ENCODE measurements around the gene DCAF6.

Gene DCAF6

DNA sequence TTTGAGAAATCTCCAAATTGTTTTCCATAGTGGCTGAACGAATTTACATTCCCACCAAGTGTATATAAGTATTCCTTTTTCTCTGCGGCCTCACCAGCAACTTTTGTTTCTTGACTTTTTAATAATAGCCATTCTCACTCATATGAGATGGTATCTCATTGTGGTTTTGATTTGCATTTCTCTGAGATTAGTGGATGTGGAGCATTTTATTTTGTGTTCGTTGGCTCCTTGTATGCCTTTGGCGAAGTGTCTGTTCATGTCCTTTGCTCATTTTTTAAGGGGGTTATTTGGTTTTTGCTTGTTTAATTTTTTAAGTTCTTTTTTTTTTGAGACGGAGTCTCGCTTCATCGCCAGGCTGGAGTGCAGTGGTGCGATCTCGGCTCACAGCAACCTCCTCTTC lies 45.5 kb downstream of the DCAF6 start:
- DNase-seq (ENCODE audit: low read depth in 1 of 2, low spot score in 1 of 2): no peak
- TF ChIP-seq, protein P1, sequence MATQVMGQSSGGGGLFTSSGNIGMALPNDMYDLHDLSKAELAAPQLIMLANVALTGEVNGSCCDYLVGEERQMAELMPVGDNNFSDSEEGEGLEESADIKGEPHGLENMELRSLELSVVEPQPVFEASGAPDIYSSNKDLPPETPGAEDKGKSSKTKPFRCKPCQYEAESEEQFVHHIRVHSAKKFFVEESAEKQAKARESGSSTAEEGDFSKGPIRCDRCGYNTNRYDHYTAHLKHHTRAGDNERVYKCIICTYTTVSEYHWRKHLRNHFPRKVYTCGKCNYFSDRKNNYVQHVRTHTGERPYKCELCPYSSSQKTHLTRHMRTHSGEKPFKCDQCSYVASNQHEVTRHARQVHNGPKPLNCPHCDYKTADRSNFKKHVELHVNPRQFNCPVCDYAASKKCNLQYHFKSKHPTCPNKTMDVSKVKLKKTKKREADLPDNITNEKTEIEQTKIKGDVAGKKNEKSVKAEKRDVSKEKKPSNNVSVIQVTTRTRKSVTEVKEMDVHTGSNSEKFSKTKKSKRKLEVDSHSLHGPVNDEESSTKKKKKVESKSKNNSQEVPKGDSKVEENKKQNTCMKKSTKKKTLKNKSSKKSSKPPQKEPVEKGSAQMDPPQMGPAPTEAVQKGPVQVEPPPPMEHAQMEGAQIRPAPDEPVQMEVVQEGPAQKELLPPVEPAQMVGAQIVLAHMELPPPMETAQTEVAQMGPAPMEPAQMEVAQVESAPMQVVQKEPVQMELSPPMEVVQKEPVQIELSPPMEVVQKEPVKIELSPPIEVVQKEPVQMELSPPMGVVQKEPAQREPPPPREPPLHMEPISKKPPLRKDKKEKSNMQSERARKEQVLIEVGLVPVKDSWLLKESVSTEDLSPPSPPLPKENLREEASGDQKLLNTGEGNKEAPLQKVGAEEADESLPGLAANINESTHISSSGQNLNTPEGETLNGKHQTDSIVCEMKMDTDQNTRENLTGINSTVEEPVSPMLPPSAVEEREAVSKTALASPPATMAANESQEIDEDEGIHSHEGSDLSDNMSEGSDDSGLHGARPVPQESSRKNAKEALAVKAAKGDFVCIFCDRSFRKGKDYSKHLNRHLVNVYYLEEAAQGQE (IDR thresholded peaks at IDR 0.05; ENCODE audit: insufficient replicate concordance, low read depth): no peak
- TF ChIP-seq GABPA (IDR thresholded peaks at IDR 0.05; ENCODE audit: low read depth) (no peak), POLR2AphosphoS5 (IDR thresholded peaks at IDR 0.05; ENCODE audit: low read depth) (no peak), SPI1 (IDR thresholded peaks at IDR 0.05; ENCODE audit: borderline replicate concordance, low read depth) (no peak)
- TF ChIP-seq, protein P2, sequence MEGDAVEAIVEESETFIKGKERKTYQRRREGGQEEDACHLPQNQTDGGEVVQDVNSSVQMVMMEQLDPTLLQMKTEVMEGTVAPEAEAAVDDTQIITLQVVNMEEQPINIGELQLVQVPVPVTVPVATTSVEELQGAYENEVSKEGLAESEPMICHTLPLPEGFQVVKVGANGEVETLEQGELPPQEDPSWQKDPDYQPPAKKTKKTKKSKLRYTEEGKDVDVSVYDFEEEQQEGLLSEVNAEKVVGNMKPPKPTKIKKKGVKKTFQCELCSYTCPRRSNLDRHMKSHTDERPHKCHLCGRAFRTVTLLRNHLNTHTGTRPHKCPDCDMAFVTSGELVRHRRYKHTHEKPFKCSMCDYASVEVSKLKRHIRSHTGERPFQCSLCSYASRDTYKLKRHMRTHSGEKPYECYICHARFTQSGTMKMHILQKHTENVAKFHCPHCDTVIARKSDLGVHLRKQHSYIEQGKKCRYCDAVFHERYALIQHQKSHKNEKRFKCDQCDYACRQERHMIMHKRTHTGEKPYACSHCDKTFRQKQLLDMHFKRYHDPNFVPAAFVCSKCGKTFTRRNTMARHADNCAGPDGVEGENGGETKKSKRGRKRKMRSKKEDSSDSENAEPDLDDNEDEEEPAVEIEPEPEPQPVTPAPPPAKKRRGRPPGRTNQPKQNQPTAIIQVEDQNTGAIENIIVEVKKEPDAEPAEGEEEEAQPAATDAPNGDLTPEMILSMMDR (IDR thresholded peaks at IDR 0.05; ENCODE audit: insufficient read depth, low read length): no peak
- Histone ChIP-seq H3K27me3 (ENCODE audit: insufficient read depth, poor library complexity, severe bottlenecking) (no peaks in the 10 kb centered on the region), H3K4me3 (replicated peaks; ENCODE audit: insufficient read depth, low read length) (no peak overlapping the region), H3K27ac (replicated peaks) (no peak overlapping the region)

DNA sequence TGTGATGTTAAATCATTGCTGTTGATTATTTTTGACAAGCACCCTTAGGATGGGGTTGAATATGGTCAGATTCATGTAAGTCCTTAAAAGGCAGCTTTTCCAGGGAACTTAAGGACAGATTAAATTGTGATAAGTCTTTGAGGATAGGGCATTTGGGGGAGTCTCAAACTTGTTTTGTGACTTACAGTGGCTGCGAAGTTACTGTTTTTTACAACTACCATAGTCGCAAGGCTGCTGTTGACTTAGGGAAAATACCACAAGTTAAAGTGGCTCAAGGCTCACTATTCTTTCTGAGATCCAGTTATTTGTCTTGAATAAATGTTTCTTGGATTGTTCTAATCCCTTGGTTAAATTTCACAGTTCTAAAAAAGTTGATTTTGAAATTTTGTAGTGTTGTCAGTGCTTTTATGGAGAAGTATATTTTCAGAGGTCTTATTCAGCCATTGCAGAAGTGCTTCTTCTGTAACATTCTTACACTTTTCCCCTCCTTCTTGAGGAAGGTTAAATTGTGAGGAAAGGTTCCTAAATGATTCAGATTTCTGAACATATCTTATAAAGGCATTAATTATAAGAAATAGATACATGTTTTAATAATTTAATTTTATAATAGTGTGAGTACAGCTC lies 47.4 kb downstream of the DCAF6 start:
- Histone ChIP-seq H3K27ac (replicated peaks) (no peak overlapping the region), H3K4me3 (replicated peaks; ENCODE audit: insufficient read depth, low read length) (no peak overlapping the region), H3K27me3 (ENCODE audit: insufficient read depth, poor library complexity, severe bottlenecking) (no peaks in the 10 kb centered on the region)
- TF ChIP-seq, protein P2 (IDR thresholded peaks at IDR 0.05; ENCODE audit: insufficient read depth, low read length): no peak
- no peak for TF ChIP-seq SPI1 (IDR thresholded peaks at IDR 0.05; ENCODE audit: borderline replicate concordance, low read depth)
- TF ChIP-seq, protein P1 (IDR thresholded peaks at IDR 0.05; ENCODE audit: insufficient replicate concordance, low read depth): no peak
- TF ChIP-seq POLR2AphosphoS5 (IDR thresholded peaks at IDR 0.05; ENCODE audit: low read depth): no peak
- TF ChIP-seq GABPA (IDR thresholded peaks at IDR 0.05; ENCODE audit: low read depth): no peak
- no peak for DNase-seq (ENCODE audit: low read depth in 1 of 2, low spot score in 1 of 2)

DNA sequence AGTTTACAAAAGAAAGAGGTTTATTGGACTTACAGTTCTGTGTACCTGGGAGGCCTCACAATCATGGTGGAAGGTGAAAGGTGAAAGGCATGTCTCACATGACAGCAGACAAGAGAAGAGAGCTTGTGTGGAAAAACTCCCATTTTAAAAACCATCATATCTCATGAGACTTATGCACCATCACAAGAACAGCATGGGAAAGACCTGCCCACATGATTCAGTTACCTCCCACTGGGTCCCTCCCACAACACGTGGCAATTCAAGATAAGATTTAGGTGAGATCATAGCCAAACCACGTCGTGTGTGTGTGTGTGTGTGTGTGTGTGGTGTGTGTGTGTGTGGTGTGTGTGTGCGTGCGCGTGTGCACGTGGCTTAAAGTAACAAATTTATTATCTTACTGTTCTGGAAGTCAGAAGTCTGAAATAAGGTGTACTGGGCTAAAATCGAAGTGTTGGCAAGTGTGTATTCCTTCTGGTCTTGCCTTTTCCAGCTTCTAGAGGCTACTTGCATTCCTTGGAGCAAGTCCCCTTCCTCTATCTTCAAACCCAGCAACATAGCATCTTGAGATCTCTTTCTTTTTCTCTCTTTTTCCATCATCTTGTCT lies 48.5 kb downstream of the DCAF6 start:
- Histone ChIP-seq H3K27me3 (ENCODE audit: insufficient read depth, poor library complexity, severe bottlenecking) (no peaks in the 10 kb centered on the region), H3K27ac (replicated peaks) (no peak overlapping the region), H3K4me3 (replicated peaks; ENCODE audit: insufficient read depth, low read length) (no peak overlapping the region)
- TF ChIP-seq GABPA (IDR thresholded peaks at IDR 0.05; ENCODE audit: low read depth) (no peak), SPI1 (IDR thresholded peaks at IDR 0.05; ENCODE audit: borderline replicate concordance, low read depth) (no peak), POLR2AphosphoS5 (IDR thresholded peaks at IDR 0.05; ENCODE audit: low read depth) (no peak)
- TF ChIP-seq, protein P2 (IDR thresholded peaks at IDR 0.05; ENCODE audit: insufficient read depth, low read length): no peak
- TF ChIP-seq, protein P1 (IDR thresholded peaks at IDR 0.05; ENCODE audit: insufficient replicate concordance, low read depth): no peak
- no peak for DNase-seq (ENCODE audit: low read depth in 1 of 2, low spot score in 1 of 2)
